Tibial nerve (tissue), 4 donors: ENCODE results near the gene KCTD2. TPM values are rescaled to one million over a fixed set of nuclear protein-coding genes. Genes with fewer than 3 reads are reported as not detected.

Source experiments
- DNase-seq, 2 donors: peaks; one replicate each; pipeline ENCODE4 v3.0.0-alpha.2; 2019; ENCODE audit warnings: low spot score in 2 of 2
- H3K27ac ChIP-seq, 4 donors: fragments of 200-600 bp; sonication (generic) in 3 of 4; one replicate each; pipeline ENCODE4 v1.5.1; 2017 to 2019; ENCODE audit warnings: mild to moderate bottlenecking in 1 of 4
- H3K27me3 ChIP-seq, 2 donors: fragments of 200-600 bp; sonication (generic) in 1 of 2; one replicate each; pipeline versions ENCODE4 v1.5.1 to v1.6.0; 2017 to 2019
- H3K36me3 ChIP-seq, 3 donors: fragments of 200-600 bp; sonication (generic); one replicate each; pipeline ENCODE4 v1.5.1; 2018 to 2019
- H3K4me1 ChIP-seq, 4 donors: fragments of 200-600 bp; sonication (generic) in 3 of 4; one replicate each; pipeline ENCODE4 v1.5.1; 2017 to 2019
- H3K4me3 ChIP-seq, 4 donors: fragments of 200-600 bp; sonication (generic) in 3 of 4; one replicate each; pipeline ENCODE4 v1.5.1; 2017 to 2019; ENCODE audit warnings: mild to moderate bottlenecking in 1 of 4, moderate library complexity in 1 of 4
- H3K9me3 ChIP-seq, 4 donors: fragments of 200-600 bp; sonication (generic) in 3 of 4; one replicate each; pipeline ENCODE4 v1.5.1; 2017 to 2019
- EP300 ChIP-seq, 2 donors: sonication (generic); formaldehyde crosslinking; IDR thresholded peaks; one replicate each; pipeline ENCODE4 v1.6.1; 2017; ENCODE audit warnings: antibody characterized with exemption in 2 of 2, mild to moderate bottlenecking in 1 of 2
- POLR2A ChIP-seq, 2 donors: fragments of 450-650 bp; IDR thresholded peaks; one replicate each; pipeline ENCODE4 v1.6.1; 2017; ENCODE audit warnings: antibody characterized with exemption in 2 of 2, mild to moderate bottlenecking in 2 of 2, moderate library complexity in 2 of 2
- WGBS, 2 donors: methylation state at CpG; one replicate each; pipeline ENCODE4 v1.1.5; 2018; 5-methylcytosine and 5-hydroxymethylcytosine counted together
- total RNA-seq, 4 donors: library from RNA; depleted of rRNA; stranded (reverse); fragments of >200 nt; gene quantifications; one replicate each; pipeline ENCODE4 v1.1.0, GENCODE V29; 2016
- TF ChIP-seq, protein P1 (sequence below), 5 experiments: fragments of 200-600 bp in 3 of 5; fragments of 450-650 bp in 2 of 5; sonication (generic) in 3 of 5; IDR thresholded peaks; one replicate each; pipeline ENCODE4 v1.5.1; 2016 to 2019; ENCODE audit warnings: antibody characterized with exemption in 5 of 5, mild to moderate bottlenecking in 3 of 5, moderate library complexity in 2 of 5

Gene KCTD2
- total RNA-seq, 4 donors from 2014 or later, result 24.9 to 33.5 (median 32.6) TPM

DNA sequence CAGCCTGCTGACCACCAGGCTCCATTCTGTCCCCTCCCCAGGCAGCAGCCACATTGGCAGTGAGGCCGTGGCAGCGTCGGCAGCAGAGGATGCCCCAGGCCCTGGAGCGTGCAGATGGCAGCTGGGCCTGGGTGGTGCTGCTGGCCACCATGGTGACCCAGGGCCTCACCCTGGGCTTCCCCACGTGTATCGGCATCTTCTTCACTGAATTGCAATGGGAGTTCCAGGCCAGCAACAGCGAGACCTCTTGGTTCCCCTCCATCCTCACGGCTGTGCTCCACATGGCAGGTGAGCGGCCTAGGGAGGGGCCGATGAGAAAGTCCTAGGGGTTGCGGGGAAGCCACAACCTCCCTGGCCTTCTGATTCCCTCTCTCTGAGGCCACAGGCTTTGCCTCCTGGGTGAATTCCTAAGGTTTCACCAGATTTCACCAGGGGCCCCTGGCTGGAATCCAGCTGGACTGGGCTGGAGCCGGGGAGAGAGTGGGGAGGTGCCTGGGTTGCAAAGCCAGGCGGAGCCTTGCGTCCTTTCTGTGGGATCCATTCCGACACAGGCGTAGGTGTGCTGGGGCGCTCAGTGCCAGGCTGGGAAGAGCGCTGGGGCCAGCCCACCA lies 46.6 kb downstream of the KCTD2 start:
- no peak for DNase-seq
- 82% methylated on average over 10 to 15 of the region's 18 CpGs for WGBS, 2 donors
- peaks cover 0 to 60% (median 43%) of the 10 kb centered on the region in 4 donors for H3K4me1 ChIP-seq

DNA sequence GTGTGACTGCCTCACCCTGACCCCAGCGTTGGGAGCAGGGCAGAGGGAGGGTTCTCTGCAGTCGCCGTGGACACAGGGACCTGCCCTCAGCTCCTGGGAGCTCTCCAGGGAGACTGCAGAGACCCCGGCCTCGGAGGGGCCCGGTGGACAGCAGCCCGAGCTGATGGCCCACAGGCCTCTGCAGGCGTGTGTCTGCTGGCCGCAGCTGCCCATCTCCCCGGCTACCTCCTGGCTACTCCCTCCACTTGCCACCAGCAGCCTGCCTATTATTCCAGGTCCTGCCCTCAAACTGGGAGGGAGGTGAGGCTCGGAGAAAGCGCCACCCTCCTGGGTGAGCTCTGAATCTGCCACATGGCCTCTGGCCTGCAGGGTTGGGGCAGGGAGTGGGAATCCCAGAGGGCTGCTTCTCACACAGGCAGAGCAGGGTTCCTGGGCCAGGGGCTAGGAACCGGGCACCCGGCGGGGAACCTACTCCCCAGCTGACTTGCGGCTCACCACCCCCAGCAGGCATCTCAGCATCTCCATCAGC lies 47.9 kb downstream of the KCTD2 start:
- 66 to 82% methylated on average over 13 to 16 of the region's 16 CpGs for WGBS, 2 donors
- TF ChIP-seq POLR2A (IDR thresholded peaks at IDR 0.05), result no peak
- TF ChIP-seq, protein P1, sequence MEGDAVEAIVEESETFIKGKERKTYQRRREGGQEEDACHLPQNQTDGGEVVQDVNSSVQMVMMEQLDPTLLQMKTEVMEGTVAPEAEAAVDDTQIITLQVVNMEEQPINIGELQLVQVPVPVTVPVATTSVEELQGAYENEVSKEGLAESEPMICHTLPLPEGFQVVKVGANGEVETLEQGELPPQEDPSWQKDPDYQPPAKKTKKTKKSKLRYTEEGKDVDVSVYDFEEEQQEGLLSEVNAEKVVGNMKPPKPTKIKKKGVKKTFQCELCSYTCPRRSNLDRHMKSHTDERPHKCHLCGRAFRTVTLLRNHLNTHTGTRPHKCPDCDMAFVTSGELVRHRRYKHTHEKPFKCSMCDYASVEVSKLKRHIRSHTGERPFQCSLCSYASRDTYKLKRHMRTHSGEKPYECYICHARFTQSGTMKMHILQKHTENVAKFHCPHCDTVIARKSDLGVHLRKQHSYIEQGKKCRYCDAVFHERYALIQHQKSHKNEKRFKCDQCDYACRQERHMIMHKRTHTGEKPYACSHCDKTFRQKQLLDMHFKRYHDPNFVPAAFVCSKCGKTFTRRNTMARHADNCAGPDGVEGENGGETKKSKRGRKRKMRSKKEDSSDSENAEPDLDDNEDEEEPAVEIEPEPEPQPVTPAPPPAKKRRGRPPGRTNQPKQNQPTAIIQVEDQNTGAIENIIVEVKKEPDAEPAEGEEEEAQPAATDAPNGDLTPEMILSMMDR (IDR thresholded peaks at IDR 0.05), result no peak
- TF ChIP-seq EP300 (IDR thresholded peaks at IDR 0.05), result no peak
- DNase-seq, result no peak

More for the DNA sequence above, 46.6 kb downstream of the KCTD2 start:
- no peak overlapping the region for H3K4me3 ChIP-seq
- no peaks in the 10 kb centered on the region for H3K27me3 ChIP-seq
- H3K36me3 ChIP-seq, result peaks cover 0 to 7% (median 0%) of the 10 kb centered on the region in 3 donors
- TF ChIP-seq, protein P1 (IDR thresholded peaks at IDR 0.05), result no peak
- no peak for TF ChIP-seq EP300 (IDR thresholded peaks at IDR 0.05)
- TF ChIP-seq POLR2A (IDR thresholded peaks at IDR 0.05), result no peak
- no peaks in the 10 kb centered on the region for H3K9me3 ChIP-seq
- H3K27ac ChIP-seq, result peak overlapping the region in 3 of 4 donors; percentile 68 to 81 (median 76)

DNA sequence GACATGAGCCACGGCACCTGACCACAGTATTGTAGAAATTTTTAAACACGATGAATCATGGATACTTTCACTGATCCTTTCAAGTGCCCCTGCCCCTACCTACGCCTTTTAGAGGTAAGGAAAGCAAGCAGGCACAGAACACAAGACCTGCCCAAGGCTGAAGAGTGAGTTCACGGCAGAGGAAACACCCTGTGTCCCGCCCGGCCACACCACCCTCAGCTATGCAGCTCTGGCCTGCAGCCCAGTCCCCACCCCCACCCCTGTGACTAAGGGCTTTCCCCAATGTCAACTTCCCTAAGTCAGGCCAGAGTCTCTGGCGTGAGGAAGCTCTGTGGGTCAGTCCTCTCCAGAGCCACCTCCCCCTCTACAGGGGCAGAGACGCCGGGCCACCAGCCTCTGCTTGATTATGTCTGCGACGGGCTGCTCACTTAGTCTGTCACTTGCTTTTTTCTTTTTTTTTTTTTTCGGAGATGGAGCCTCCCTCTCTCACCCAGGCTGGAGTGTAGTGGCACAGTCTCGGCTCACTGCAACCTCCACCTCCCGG lies 49.1 kb downstream of the KCTD2 start:
- H3K9me3 ChIP-seq, result no peaks in the 10 kb centered on the region

More for the DNA sequence above, 47.9 kb downstream of the KCTD2 start:
- H3K4me1 ChIP-seq, result peaks cover 0 to 52% (median 34%) of the 10 kb centered on the region in 4 donors
- H3K27ac ChIP-seq, result peak overlapping the region in 1 of 4 donors; percentile 25
- H3K9me3 ChIP-seq, result no peaks in the 10 kb centered on the region
- H3K4me3 ChIP-seq, result no peak overlapping the region
- peaks cover 0 to 18% (median 0%) of the 10 kb centered on the region in 3 donors for H3K36me3 ChIP-seq
- no peaks in the 10 kb centered on the region for H3K27me3 ChIP-seq

DNA sequence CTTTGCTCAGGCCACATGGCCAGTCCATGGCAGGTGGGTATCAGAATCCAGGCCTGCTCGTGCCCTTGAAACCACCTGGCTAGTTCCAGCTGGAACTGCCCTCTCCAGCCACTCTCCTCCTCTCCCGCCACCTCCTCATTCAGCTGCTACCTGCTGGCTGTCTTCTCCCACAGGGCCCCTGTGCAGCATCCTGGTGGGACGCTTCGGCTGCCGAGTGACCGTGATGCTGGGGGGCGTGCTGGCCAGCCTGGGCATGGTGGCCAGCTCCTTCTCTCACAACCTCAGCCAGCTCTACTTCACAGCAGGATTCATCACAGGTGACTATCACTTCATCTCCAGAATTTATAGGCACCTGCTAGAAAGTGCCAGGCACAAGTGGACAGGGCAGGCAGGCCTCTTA lies 50.8 kb downstream of the KCTD2 start:
- H3K27me3 ChIP-seq, result no peaks in the 10 kb centered on the region
- H3K4me3 ChIP-seq, result no peak overlapping the region
- H3K27ac ChIP-seq, result no peak overlapping the region
- TF ChIP-seq POLR2A (IDR thresholded peaks at IDR 0.05) (no peak), EP300 (IDR thresholded peaks at IDR 0.05) (no peak)
- TF ChIP-seq, protein P1 (IDR thresholded peaks at IDR 0.05), result no peak
- H3K36me3 ChIP-seq, result peaks cover 0 to 26% (median 0%) of the 10 kb centered on the region in 3 donors
- DNase-seq, result no peak
- WGBS, 2 donors, result 97 to 99% methylated on average over 7 of the region's 7 CpGs
- no peaks in the 10 kb centered on the region for H3K9me3 ChIP-seq
- peaks cover 0 to 30% (median 17%) of the 10 kb centered on the region in 4 donors for H3K4me1 ChIP-seq

More for the DNA sequence above, 49.1 kb downstream of the KCTD2 start:
- Histone ChIP-seq H3K4me1 (peaks cover 0 to 44% (median 27%) of the 10 kb centered on the region in 4 donors), H3K27me3 (no peaks in the 10 kb centered on the region), H3K4me3 (no peak overlapping the region), H3K27ac (peak overlapping the region in 3 of 4 donors; percentile 33 to 71 (median 56)), H3K36me3 (peaks cover 0 to 26% (median 0%) of the 10 kb centered on the region in 3 donors)
- WGBS, 2 donors, result 38 to 42% methylated on average over 14 of the region's 14 CpGs
- TF ChIP-seq EP300 (IDR thresholded peaks at IDR 0.05), result peak in 1 of 2 donors; percentile 45
- TF ChIP-seq, protein P1 (IDR thresholded peaks at IDR 0.05), result no peak
- TF ChIP-seq POLR2A (IDR thresholded peaks at IDR 0.05), result no peak
- DNase-seq, result peak in 1 of 2 donors; percentile 37

DNA sequence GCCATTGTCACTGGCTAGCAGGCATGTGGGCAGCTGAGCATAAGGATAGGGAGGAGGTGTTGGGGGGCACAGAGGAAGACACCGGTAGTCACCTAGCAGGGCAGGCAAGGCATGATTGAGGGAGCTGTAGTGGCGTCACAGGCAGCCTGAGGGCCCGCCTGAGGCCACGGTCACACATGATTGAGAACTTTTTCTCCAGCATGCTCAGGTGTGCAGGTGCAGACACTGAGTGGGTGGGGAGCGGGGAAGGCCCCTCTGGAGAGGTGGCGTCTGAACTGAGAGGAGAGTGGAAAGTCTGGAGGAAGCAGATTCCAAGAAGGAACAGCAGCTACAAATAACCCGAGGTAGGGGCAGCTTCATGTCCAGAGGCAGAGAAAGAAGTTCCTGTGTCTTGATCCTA lies 51.8 kb downstream of the KCTD2 start:
- Histone ChIP-seq H3K27me3 (no peaks in the 10 kb centered on the region), H3K9me3 (no peaks in the 10 kb centered on the region), H3K36me3 (peaks cover 0 to 28% (median 0%) of the 10 kb centered on the region in 3 donors), H3K27ac (no peak overlapping the region), H3K4me3 (no peak overlapping the region), H3K4me1 (peaks cover 0 to 20% (median 9%) of the 10 kb centered on the region in 4 donors)
- TF ChIP-seq POLR2A (IDR thresholded peaks at IDR 0.05), result no peak
- WGBS, 2 donors, result 83 to 84% methylated on average over 7 of the region's 7 CpGs
- DNase-seq, result no peak
